ENCODE results near the gene SPAG4. TPM values are rescaled to one million over a fixed set of nuclear protein-coding genes. Genes with fewer than 3 reads are reported as not detected.

The SPAG4 gene
- total and polyA plus RNA-seq, 2 experiments from 2014 or later, result 2.7 to 2.9 TPM

DNA sequence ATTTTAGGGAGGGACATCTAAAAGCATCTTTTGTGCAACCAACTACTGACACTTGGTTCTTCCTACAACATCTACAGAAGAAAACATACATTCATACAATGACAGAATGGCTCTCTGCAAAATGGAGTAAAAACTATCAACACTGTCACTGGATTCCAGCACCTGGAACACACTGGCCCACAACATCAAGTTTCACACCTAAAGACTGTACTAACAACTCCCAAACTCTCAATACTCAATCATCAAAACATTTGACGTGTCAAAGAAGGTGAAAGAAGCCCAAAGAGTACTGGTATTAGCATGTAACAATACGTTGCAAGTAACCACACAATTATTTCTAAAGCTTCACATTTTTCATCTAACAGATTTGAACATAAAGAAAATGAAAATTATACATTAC, 46.9 kb downstream of the SPAG4 start:
- no peak for DNase-seq (ENCODE audit: low spot score)
- Mint-ChIP-seq H3K4me1 (peaks cover 36% of the 10 kb centered on the region; the same call in 2 of the 3 replicates), H3K4me3 (peak overlapping the region; percentile 98), H3K27me3 (ENCODE audit: insufficient read depth, low read depth, poor library complexity) (peaks cover 9% of the 10 kb centered on the region), H3K9me3 (no peaks in the 10 kb centered on the region), H3K27ac (no peak overlapping the region), H3K36me3 (ENCODE audit: low read depth) (peaks cover 3% of the 10 kb centered on the region; the same call in 1 of the 3 replicates)
- H3K27me3 ChIP-seq (ENCODE audit: insufficient read depth), result no peaks in the 10 kb centered on the region
- TF ChIP-seq CREB1 (CRISPR knock-in tag; IDR thresholded peaks at IDR 0.05; ENCODE audit: low read depth) (no peak), ZNF114 (CRISPR knock-in tag; IDR thresholded peaks at IDR 0.05) (no peak), STAT1 (IDR thresholded peaks at IDR 0.05; ENCODE audit: unreplicated experiment) (no peak), POLR2AphosphoS5 (IDR thresholded peaks at IDR 0.05; ENCODE audit: low read depth) (no peak), EZH2 (IDR thresholded peaks at IDR 0.05; ENCODE audit: low read depth, unreplicated experiment) (no peak), NANOG (IDR thresholded peaks at IDR 0.05; ENCODE audit: borderline replicate concordance) (no peak), JUNB (IDR thresholded peaks at IDR 0.05; ENCODE audit: unreplicated experiment) (no peak), ZNF462 (CRISPR knock-in tag; IDR thresholded peaks at IDR 0.05) (no peak), ZNF331 (CRISPR knock-in tag; IDR thresholded peaks at IDR 0.05; ENCODE audit: low read depth) (no peak), CTCF (conservative IDR thresholded peaks at IDR 0.05; ENCODE audit: low read depth in 2 of 2) (no peak), EZH2phosphoT487 (IDR thresholded peaks at IDR 0.05; ENCODE audit: unreplicated experiment) (no peak)
- TF ChIP-seq, protein P1, sequence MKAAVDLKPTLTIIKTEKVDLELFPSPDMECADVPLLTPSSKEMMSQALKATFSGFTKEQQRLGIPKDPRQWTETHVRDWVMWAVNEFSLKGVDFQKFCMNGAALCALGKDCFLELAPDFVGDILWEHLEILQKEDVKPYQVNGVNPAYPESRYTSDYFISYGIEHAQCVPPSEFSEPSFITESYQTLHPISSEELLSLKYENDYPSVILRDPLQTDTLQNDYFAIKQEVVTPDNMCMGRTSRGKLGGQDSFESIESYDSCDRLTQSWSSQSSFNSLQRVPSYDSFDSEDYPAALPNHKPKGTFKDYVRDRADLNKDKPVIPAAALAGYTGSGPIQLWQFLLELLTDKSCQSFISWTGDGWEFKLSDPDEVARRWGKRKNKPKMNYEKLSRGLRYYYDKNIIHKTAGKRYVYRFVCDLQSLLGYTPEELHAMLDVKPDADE (IDR thresholded peaks at IDR 0.05), result no peak
- TF ChIP-seq, protein P2, sequence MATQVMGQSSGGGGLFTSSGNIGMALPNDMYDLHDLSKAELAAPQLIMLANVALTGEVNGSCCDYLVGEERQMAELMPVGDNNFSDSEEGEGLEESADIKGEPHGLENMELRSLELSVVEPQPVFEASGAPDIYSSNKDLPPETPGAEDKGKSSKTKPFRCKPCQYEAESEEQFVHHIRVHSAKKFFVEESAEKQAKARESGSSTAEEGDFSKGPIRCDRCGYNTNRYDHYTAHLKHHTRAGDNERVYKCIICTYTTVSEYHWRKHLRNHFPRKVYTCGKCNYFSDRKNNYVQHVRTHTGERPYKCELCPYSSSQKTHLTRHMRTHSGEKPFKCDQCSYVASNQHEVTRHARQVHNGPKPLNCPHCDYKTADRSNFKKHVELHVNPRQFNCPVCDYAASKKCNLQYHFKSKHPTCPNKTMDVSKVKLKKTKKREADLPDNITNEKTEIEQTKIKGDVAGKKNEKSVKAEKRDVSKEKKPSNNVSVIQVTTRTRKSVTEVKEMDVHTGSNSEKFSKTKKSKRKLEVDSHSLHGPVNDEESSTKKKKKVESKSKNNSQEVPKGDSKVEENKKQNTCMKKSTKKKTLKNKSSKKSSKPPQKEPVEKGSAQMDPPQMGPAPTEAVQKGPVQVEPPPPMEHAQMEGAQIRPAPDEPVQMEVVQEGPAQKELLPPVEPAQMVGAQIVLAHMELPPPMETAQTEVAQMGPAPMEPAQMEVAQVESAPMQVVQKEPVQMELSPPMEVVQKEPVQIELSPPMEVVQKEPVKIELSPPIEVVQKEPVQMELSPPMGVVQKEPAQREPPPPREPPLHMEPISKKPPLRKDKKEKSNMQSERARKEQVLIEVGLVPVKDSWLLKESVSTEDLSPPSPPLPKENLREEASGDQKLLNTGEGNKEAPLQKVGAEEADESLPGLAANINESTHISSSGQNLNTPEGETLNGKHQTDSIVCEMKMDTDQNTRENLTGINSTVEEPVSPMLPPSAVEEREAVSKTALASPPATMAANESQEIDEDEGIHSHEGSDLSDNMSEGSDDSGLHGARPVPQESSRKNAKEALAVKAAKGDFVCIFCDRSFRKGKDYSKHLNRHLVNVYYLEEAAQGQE (IDR thresholded peaks at IDR 0.05; ENCODE audit: unreplicated experiment), result no peak
- no peaks in the 10 kb centered on the region for H3K36me3 ChIP-seq (ENCODE audit: insufficient read depth)
- H3K9me2 ChIP-seq (ENCODE audit: insufficient read depth), result no peaks in the 10 kb centered on the region
- ATAC-seq, result no peak
- no peak overlapping the region for H3K27ac ChIP-seq (ENCODE audit: low read depth)
- peak overlapping the region; percentile 95 for H3K4me3 ChIP-seq
- H3K4me2 ChIP-seq, result peak overlapping the region; percentile 94
- no peak overlapping the region for H2AFZ ChIP-seq
- peaks cover 59% of the 10 kb centered on the region for H4K20me1 ChIP-seq (replicated peaks; ENCODE audit: insufficient read depth)
- peaks cover 72% of the 10 kb centered on the region for H3K79me2 ChIP-seq (replicated peaks; ENCODE audit: insufficient read depth)
- no peaks in the 10 kb centered on the region for H3F3A ChIP-seq (replicated peaks; ENCODE audit: low read depth)
- H3K4me1 ChIP-seq (ENCODE audit: insufficient read depth), result peaks cover 43% of the 10 kb centered on the region
